HG03571 (cell line): ENCODE data around the gene RPH3AL.
"Not testable (repeated sequence)": the region's sequence is repeated elsewhere in the genome, so short reads cannot be mapped to it uniquely, and the experiment has no call there.

Experiments used
- ATAC-seq: cut with Tn5 transposase; IDR thresholded peaks from one replicate; pipeline ENCODE4 v1.9.1; 2021; ENCODE audit not compliant: unreplicated experiment

Gene RPH3AL

GRCh38 chr17:183021-183420 is 169.6 kb downstream of the RPH3AL start:
- no peak for ATAC-seq

GRCh38 chr17:182050-182751 is 170.4 kb downstream of the RPH3AL start:
- ATAC-seq = no peak

GRCh38 chr17:181245-182049 is 171.2 kb downstream of the RPH3AL start, which contains the start of gene DOC2B:
TSS of gene DOC2B (minus strand) at chr17:181650. CDS start at chr17:181479, 171 bp downstream.
- no peak for ATAC-seq

GRCh38 chr17:180381-181244 is 172.0 kb downstream of the RPH3AL start:
- ATAC-seq = no peak

GRCh38 chr17:179781-180380 is 172.7 kb downstream of the RPH3AL start:
- ATAC-seq = no peak

- ATAC-seq = no peak
Observed at GRCh38 chr17:179066-179432, 173.6 kb downstream of the RPH3AL start.

GRCh38 chr17:178292-179065 is 174.1 kb downstream of the RPH3AL start:
- no peak for ATAC-seq

GRCh38 chr17:177762-178161 is 174.8 kb downstream of the RPH3AL start:
- no peak for ATAC-seq

- ATAC-seq = no peak
Observed at GRCh38 chr17:177155-177554, 175.5 kb downstream of the RPH3AL start.

- no peak for ATAC-seq
Observed at GRCh38 chr17:173166-173911, 179.3 kb downstream of the RPH3AL start.

GRCh38 chr17:172401-172800 is 180.2 kb downstream of the RPH3AL start:
- no peak for ATAC-seq

- no peak for ATAC-seq
Observed at GRCh38 chr17:171871-172270, 180.7 kb downstream of the RPH3AL start.

GRCh38 chr17:170130-170670 is 182.4 kb downstream of the RPH3AL start:
- no peak for ATAC-seq

GRCh38 chr17:168614-169013 is 184.0 kb downstream of the RPH3AL start:
- ATAC-seq = not testable (repeated sequence)

GRCh38 chr17:165939-166338 is 186.7 kb downstream of the RPH3AL start:
- ATAC-seq = no peak

- no peak for ATAC-seq
Observed at GRCh38 chr17:164303-165235, 188.0 kb downstream of the RPH3AL start.

GRCh38 chr17:163514-164098 is 189.0 kb downstream of the RPH3AL start:
- ATAC-seq = no peak

- ATAC-seq = no peak
Observed at GRCh38 chr17:162689-163088, 189.9 kb downstream of the RPH3AL start.
